Measurements from ENCODE around the gene PARD3B.
"Not testable (repeated sequence)": the region's sequence is repeated elsewhere in the genome, so short reads cannot be mapped to it uniquely, and the experiment has no call there.

Gene PARD3B

DNA sequence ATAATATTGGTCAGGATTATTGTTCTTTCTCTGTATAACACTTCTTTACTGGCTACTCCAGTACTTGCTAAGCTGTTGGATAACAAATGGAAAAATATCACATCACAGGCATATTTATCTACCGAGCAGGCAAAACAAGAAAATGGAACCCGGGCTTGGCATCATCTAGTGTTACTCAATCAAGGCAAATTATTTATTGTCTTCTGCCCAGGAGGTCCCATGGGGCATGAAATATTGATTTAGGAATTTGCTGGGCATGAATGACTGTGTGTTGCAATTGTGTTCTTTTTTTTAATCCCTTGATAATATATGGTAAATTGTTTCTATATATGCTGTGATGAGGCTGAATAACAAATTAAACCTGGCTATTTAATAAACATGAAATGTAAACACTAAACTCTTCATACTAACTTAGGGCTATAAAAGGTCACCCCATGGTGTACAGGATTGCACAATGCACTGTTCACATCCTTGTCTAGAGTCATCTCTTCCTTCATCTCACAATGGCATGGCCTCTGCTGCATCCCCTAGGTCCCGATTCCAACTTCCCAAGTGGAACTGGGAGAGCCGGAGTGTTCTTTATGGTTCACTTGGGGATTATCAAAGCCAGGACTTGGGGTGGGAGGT is 2.2 kb upstream of the PARD3B start:
- no peak for DNase-seq (ENCODE audit: low read depth)

DNA sequence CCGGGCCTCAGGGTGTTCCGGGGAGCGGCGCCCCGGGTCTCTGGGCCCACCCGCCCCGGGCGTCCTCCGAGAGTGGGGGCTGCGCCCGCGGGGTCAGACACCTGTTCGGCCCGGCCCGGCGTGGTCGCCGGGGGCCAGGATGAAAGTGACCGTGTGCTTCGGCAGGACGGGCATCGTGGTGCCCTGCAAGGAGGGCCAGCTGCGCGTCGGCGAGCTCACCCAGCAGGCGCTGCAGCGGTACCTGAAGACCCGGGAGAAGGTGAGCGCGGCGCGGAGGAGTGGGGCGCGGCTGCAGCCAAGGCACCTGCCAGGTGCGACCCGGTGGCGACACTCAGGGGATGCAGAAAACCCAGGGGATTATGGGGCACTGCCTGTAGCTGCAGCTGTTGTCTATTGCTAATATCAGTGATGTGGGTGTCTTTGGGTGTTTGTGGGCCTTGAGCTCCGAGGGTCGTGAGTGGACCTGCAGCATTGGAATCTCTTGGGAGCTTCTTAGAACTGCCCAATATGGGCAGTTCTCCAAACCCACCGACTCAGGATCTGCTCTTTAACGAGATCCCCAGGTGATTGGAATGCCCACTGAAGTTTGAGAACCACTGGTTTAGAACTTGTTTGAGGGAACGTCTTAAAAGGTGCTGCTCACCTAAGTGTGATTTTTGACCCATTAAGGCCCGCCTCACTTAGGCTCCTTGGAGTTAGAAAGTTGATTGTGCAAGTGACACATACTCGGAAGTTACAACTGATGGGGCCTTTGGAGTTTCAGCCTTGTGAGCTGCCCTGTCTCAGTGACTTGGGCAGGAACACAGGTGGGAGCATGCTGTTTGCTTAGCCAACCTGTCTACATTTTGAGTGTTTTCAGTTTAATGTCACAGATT is 823 bp downstream of the PARD3B start:
- DNase-seq (ENCODE audit: low read depth) = no peak

DNA sequence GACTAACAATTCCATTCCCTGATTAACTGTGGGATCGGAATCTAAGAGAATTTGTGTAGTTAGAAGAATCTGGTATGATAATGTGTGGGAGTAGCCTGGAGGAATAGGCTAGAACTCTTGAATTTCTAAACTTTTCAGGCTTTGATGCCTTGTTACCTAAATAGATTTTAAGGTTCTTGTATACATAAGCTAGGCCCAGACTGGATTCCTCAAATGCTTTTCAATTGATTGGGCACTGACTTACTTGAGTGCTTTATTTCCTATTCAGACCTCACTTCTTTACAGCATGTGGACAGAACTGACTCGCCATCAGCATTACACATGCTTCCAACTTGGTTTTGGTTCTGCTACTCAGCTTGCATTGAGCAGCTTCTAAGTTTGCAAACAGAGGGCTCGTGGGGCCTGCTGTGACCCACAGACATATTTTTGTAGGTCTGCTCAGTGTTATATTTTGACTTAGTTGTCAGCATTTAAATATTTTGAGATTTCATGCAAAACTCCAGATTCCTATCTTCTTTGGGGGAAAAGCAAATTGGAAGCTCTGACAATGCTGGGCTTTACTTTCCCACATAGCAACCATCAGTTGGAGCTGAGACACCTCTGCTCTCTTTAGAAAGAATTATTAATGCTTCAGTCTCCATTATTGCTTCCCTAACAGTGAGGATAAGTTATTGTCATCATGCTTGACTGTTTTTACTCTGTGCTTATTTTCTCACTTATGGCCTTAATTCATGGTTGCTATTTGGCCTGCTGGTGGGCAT is 5.7 kb downstream of the PARD3B start:
- peak; percentile 63 for DNase-seq (ENCODE audit: low read depth)

DNA sequence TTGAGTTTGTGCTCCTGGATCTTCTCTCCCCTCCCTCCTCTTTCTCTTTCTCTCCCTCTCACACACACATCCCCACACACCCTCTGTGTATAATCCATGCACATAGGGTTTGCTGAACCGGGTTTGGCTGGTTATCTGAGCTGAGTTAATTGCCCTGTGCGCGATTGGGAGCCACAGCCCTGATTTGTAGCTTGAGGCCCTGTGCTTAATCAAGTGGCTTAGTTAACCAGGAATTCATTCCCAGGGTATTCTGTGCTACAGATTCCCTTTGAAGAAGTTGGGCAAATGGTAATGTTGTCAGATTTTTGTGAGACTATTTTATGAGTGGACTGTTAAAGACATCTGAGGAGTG is 6.2 kb downstream of the PARD3B start:
- DNase-seq (ENCODE audit: low read depth) = no peak

DNA sequence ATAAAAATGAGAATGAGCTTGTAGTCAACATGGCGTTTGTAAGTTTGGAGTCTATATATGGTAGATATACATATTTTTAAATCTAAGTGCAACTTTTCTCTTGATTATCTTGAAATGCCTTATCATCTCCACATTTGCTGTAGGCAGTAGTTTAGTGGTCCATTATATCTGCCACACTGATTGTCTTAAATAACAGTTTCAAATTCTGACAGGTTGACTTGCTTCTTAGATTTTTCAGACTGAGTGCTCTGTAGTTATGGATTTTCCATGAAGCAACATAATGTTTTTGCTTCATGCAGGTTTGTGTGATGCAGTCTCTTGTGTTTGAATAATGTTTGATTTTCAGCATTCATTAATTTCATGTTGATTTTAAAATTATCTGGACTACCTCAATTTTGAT is 12.3 kb downstream of the PARD3B start:
- DNase-seq (ENCODE audit: low read depth) = no peak

DNA sequence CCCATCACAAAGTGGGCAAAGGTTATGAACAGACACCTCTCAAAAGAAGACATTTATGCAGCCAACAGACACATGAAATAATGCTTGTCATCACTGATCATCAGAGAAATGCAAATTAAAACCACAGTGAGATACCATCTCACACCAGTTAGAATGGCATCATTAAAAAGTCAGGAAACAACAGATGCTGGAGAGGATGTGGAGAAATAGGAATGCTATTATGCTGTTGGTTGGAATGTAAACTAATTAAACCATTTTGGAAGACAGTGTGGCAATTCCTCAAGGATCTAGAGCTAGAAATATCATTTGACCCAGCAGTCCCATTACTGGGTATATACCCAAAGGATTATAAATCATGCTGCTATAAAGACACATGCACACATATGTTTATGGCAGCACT is 14.1 kb downstream of the PARD3B start:
- DNase-seq (ENCODE audit: low read depth) = not testable (repeated sequence)

DNA sequence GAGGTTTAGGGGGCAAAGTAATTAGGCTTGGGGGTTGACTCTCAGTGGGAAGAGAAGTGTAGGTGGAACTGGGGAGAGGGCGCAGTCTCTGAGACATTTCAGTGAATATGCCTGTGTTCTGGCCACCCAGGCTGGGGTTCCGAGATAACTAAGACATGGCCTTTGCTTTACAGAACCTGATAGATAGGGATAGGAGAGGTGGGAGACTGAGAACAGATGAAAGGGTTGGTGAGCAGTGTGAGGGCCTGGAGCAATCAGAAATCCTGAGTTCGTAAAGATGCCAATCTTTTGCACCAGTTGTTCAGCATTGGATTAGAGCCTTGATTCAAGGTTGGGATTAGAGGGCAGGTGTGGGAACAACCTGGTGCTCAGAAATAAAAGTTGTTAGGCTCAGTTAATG is 15.6 kb downstream of the PARD3B start:
- DNase-seq (ENCODE audit: low read depth) = no peak

DNA sequence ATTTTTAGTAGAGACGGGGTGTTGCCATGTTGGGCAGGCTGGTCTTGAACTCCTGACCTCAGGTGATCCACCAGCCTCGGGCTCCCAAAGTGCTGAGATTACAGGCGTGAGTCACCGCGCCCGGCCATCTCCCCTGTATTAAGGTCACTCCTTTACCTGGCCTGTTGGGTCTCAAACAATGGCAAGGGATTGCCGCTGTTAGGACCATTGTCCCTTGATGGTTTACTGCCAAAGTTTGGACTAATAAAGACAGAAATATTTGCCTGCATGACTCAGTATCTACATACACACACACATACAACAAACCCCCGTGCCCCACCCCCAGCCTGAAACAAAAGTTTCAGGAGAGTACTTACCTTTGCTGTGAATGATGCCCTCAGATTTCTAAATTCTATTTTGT is 16.5 kb downstream of the PARD3B start:
- DNase-seq (ENCODE audit: low read depth) = no peak

DNA sequence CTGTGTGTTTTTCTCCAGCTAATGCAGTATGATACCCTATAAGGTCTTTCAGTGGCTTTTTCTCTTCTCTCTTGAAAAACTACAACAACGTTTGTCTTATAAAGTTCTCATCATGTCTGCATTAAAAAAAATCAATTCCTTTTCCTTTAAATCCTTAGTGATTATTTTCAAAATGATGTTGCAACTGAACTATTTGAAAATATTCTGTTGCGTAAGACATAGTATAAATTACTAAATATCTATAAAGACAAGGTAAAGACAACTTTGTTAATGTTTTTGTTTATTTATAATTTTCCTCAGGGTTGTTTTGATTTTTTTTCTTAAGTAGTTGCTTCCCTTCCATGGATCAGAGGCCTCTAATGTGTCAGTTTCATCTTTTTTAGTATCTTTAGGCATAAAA is 21.2 kb downstream of the PARD3B start:
- DNase-seq (ENCODE audit: low read depth) = no peak

DNA sequence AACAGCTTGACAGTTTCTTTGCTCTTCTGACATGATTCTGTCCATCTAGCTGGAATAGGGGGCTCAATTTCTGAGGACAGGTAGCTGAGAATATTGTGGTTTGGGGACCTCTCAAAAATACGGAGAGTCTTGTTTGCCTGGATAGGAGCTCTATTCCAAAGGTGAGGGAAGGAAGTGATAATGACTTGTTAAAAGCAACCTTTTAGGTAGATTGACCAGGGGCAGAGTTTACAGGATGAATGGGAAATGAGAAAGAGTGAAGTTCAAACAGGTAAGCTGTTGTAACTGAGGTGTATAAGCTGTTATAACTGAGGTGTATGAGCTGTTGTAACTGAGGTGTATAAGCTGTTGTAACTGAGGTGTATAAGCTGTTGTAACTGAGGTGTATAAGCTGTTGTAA is 25.1 kb downstream of the PARD3B start:
- DNase-seq (ENCODE audit: low read depth) = no peak

DNA sequence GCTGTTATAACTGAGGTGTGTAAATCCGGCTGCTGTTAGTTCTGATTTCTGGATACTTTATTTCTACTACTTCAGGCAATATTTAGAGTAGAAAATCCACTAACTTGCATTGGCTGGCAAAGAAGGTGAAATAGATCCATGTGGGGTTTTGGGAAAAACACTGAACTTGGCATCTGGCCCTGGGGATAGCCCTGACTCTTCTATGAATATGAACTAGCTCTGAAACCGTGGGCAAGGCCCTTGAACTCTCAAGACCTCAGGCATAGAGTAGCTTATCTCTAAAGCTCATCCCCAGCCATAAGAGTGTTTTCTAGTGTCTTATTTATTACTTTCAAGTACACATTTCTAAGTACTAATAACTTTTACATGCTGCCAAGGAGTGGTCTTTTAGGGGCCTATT is 25.8 kb downstream of the PARD3B start:
- DNase-seq (ENCODE audit: low read depth) = no peak

DNA sequence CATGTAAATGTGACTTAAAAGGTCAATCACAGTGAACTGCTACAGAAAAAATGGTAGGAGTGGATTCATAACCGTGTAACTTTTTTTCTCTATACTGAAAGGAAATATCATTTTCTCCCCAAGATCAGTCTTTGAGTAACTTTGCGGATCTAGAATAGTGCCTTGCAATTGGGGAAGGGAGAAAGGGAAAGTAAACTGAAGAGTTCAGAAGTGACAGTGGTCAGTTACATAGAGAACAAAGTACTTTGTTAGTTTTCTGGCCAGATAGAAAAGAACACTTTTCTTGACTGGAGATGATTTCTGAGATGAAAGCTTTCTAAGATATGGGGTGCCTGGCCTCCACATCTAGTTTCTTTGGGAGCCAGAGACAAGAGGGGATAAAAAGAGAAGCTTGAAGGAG is 26.6 kb downstream of the PARD3B start:
- no peak for DNase-seq (ENCODE audit: low read depth)

DNA sequence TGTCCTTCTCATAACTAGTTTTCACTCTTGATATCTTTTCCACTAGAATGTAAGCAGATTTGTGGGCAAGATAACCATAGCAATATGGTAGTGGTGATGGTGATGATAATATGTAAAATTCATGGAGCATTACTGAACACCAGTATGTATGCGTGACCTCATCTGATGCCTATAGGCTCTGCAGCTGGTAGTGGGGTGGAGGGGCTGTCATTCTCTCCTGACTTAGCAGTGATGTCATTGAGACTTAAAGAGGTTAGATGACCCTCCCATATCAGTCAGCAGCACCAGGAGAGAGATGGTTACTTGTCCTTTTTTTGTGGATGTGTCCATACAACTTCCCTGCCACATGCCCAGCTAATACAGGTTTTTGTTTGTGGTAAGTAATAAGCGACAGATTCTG is 27.9 kb downstream of the PARD3B start:
- DNase-seq (ENCODE audit: low read depth) = no peak

DNA sequence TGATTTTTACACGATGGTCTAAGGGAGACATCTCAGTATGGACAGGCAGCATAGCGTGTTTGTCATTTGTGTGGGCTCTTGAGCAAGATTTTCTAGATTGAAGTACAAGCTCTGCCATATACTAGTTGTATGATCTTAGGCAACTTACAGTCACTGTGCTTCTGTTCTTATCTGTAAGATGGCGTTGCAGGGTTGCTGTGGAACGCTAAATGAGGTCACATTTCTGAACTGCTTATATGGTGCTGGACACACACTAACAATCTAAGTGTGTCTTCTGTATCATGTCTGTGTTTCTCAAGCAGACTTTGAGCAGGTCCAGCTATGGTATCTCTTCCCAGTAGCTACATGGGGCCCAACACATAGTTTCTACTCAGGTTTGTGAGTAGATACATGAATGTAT is 29.2 kb downstream of the PARD3B start:
- DNase-seq (ENCODE audit: low read depth) = no peak

DNA sequence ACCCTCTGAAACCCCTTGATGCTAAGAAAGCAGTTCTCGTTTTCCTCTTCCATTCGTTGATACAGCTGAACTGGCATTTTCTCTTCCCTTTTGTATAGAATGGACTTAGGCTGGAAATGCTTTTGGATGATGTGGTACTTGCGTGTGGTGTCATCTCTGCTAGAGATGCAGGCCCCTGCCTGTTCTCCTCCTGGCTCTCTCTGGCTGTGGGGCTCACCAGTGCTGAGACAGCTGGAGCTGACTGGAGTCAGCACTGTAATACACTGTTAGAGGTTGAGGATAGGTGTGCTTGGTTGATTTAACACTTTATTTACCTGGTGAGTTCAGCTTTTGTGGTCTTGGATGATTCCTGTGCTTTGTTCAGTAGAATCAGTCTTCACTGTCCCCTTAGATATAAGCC is 30.2 kb downstream of the PARD3B start:
- no peak for DNase-seq (ENCODE audit: low read depth)

DNA sequence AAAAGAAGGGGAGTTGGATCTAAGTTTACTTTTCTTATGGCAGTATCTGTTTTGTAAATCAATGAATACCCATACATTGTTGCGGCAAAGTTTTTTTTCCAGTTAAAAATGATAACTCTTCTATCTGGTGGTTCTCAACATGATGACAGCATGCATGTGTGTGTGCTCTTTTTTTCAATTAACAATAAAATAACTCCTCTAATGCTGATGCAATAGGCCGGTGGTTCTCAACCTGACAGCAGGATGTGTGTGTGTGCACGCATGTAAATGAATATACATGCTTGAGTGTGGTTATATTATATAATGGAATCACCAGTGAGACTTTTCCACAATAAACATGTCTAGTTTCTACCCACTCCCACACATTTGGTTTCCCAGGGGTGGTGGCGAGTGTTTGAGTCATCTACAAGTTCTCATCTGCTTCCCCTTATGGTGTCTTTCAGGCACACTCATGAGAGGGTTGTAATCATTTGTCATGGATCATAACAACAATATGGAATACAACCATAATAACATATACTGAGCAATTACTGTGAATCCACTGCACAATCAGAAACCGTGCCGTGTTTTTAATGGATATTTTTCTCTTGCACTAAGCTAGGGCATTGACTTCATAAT is 31.2 kb downstream of the PARD3B start:
- DNase-seq (ENCODE audit: low read depth) = no peak

DNA sequence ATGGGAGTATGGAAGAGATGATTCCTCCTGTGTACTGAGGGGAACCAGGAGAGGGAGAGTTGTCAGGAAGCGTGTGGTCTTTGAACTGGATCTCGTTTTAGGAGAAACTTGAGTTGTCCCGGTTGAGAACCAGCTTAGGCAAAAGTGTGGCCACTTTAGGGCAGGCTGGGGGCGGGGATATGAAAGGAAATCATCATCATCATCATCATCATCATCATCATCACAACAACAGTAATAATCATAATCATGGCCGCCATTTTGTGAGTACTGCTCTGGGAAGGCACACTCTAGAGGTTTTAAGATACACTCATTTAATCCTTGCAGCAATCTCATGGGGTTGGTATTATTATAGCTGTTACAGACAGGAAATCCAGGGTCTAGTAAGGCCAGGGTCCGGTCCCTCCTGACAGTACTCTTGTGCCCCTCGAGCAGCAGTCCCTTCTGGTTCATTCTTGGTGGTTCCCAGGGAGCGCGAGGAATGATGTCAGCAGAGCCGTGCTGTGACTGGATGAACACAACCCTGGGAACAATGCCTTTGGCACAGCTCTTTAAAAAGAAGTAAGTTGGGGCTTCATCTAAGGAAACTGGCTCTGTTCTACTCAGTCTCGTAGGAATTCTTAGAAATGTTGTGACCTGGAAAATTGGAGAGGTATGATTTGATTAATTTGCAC is 33.8 kb downstream of the PARD3B start:
- no peak for DNase-seq (ENCODE audit: low read depth)

DNA sequence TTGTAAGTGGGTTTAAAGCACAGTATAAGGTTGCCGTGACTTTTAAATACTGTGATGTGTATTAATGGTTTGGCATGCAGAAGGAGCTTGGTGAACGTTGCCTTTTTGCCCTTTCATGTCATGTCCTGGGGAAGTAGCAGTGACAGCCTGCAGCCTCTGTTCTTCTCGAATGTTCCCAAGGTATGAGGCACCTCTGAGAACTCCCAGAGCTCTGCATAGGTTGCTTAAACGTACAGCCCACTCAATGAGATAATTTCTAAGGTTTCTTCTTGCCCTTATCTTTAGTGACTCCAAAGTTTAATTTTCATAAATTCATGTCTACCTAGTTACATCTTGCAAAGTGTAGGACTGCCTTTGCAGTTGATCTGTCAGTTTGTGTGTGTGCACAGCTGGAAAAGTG is 36.7 kb downstream of the PARD3B start:
- no peak for DNase-seq (ENCODE audit: low read depth)

DNA sequence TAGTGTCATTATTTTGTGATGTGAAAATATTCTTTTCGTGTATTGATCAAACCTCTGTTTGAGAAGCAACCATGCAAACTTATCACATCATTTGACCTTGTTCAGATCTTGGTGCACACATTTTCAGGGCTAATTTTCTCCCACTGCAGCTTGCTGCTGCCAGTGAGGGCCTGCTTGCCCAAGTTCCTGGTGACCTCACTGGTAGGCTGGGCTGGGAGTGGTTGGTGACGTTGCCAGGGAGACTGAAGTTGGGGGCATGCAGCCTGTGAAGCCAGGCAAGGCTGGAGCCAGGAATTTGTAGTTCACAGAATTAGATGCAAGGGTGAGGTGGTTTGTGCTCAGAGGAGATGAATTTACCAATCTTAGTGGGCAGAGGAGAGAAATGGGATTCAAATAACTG is 38.5 kb downstream of the PARD3B start:
- DNase-seq (ENCODE audit: low read depth) = no peak

DNA sequence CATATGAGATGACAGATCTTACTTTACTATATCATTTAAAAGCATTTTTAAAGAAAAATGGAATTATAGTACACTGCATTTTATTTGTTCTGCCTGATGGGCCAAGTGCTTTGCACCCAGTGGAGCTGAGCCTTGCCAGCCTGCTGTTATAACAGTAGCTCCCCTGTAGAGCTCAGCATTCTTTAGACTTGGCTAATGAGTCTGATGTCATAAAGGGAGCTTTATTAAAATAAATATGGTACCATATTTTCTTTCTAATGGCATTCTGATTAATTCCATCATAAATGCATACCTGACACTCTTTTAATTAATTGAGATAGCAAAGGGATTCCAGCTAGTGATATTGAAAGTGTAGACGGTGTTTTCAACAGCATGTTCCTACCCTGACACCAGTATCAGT is 40.7 kb downstream of the PARD3B start:
- no peak for DNase-seq (ENCODE audit: low read depth)

DNA sequence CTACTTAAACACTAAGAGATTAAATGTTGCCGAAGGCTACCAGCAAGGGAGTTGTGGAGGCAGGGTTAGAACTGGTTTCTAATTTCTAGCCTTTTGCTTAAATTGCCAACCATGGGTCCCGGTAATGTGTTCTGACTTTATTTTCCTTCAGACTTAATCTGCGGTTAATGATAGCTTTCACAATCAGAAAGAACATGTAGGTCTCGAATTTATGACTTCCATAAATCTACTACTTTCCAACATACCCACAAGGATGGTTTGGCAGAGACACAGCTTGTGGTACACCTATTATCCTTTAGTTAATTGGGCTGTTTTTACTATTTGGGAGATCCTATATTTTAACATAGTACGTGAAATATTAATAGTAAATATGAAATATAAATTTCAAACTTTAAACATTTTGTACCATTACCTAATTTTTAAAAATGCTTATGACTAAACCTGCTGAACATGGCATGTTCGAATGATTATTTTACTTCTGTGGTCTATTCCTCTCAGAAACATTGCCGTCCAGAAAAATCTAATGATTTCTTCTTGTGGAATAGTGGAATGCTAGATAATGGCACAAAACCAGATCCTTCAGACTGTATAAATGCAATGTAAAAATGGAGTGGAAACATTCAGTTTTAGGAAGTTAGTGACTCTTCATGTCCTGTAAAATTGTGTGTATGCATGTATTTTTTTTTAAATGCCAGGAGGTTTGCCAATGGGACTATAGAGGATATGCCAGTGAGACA is 41.3 kb downstream of the PARD3B start:
- no peak for DNase-seq (ENCODE audit: low read depth)

DNA sequence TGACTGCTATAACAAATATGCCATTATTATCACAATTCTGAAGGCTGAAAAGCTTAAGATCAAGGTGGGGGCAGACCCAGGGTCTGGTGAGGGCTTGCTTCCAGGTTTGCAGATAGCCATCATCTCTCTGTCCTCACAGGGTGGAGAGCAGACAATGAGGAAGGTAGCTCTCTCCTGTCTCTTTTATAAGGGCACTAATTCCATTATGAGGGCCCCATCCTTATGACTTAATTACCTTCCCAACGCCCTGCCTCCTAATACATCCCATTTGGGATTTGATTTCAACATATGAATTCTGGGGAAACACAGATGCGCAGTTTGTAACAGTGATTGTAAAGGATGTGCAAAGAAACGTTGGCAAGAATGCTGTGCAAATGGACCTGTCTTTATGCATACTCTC is 44.8 kb downstream of the PARD3B start:
- DNase-seq (ENCODE audit: low read depth) = no peak

Measured in HS-5 (cell line).